Endothelial cell of umbilical vein (primary cell): ENCODE results near the gene PLEKHG3. TPM values are rescaled to one million over a fixed set of nuclear protein-coding genes. Genes with fewer than 3 reads are reported as not detected.

Experiments used
- BruUV-seq: library from RNA; stranded (reverse); fragments of 400-500 nt; replicated peaks from 2 replicates; lab custom pipeline; 2021; lab: Mats Ljungman, UMichigan
- CTCF ChIA-PET: fragments of 300-600, 350-600 bp; sonication (Branson Sonifier 250); formaldehyde crosslinking; loops from one replicate; lab custom pipeline; 2021; ENCODE audit warnings: antibody characterized with exemption, inconsistent platforms; lab: Charles Lee
- POLR2A ChIA-PET: fragments of 300-600, 350-600 bp; sonication (Branson Sonifier 250); formaldehyde crosslinking; loops from one replicate; lab custom pipeline; 2021; ENCODE audit warnings: antibody characterized with exemption, inconsistent platforms; lab: Charles Lee
- DNase-seq: peaks from one replicate; pipeline ENCODE4 v3.0.0-alpha.2; 2011; ENCODE audit warnings: low read depth, low spot score
- FAIRE-seq: peaks from 2 replicates; lab custom pipeline; 2011; peaks lifted over from hg19 to GRCh38; lab: Jason Lieb, UNC
- H2AFZ ChIP-seq: 2 replicates; pipeline ENCODE4 v1.6.0; 2012; ENCODE audit warnings: low read depth, low read length, control low read depth, inconsistent platforms
- H3K27ac ChIP-seq: 2 replicates; pipeline ENCODE4 v1.5.1; 2011; ENCODE audit warnings: low read depth, mild to moderate bottlenecking, control low read depth, low read length, moderate library complexity; ENCODE audit not compliant: insufficient read depth
- H3K27me3 ChIP-seq, 2 experiments: 2 replicates each; pipeline versions ENCODE4 v1.6.0 to v1.6.1; 2011; ENCODE audit warnings: low read length in 2 of 2, mixed read lengths in 1 of 2; ENCODE audit not compliant: control insufficient read depth in 2 of 2, insufficient read depth in 2 of 2
- H3K36me3 ChIP-seq, 2 experiments: 2 replicates in 1 of 2; 3 replicates in 1 of 2; pipeline ENCODE4 v1.5.1; 2011; ENCODE audit warnings: low read length in 2 of 2, mild to moderate bottlenecking in 1 of 2, moderate library complexity in 1 of 2; ENCODE audit not compliant: control insufficient read depth in 2 of 2, insufficient read depth in 2 of 2; ENCODE audit errors: extremely low read depth in 1 of 2
- H3K4me1 ChIP-seq: 3 replicates; pipeline ENCODE4 v1.5.1; 2011; ENCODE audit warnings: mild to moderate bottlenecking, low read length; ENCODE audit not compliant: control insufficient read depth, insufficient read depth; ENCODE audit errors: extremely low read depth
- H3K4me2 ChIP-seq: 2 replicates; pipeline ENCODE4 v1.6.1; 2011; ENCODE audit warnings: low read length, control low read depth, mixed read lengths; ENCODE audit not compliant: insufficient read depth
- H3K4me3 ChIP-seq, 3 experiments: fragments of 200-600 bp in 1 of 3; sonication (generic), shearing (Covaris generic) in 1 of 3; replicated peaks in 1 of 3; 2 replicates each; pipeline ENCODE4 v1.5.1; 2011 to 2016; ENCODE audit warnings: control low read depth in 3 of 3, low read length in 3 of 3, mild to moderate bottlenecking in 2 of 3, inconsistent platforms in 1 of 3, low read depth in 1 of 3, moderate library complexity in 1 of 3; ENCODE audit not compliant: insufficient read depth in 1 of 3
- H3K79me2 ChIP-seq: 2 replicates; pipeline ENCODE4 v1.6.0; 2012; ENCODE audit warnings: low read length, inconsistent platforms; ENCODE audit not compliant: control insufficient read depth, insufficient read depth
- H3K9ac ChIP-seq: replicated peaks from 2 replicates; pipeline ENCODE3; 2011; ENCODE audit warnings: low read length, control low read depth; ENCODE audit not compliant: insufficient read depth; ENCODE audit errors: extremely low read depth
- H3K9me1 ChIP-seq: replicated peaks from 3 replicates; pipeline ENCODE4 v1.6.0; 2011; ENCODE audit warnings: mild to moderate bottlenecking, low read length; ENCODE audit not compliant: control insufficient read depth, insufficient read depth; ENCODE audit errors: extremely low read depth
- H3K9me3 ChIP-seq: replicated peaks from 2 replicates; pipeline ENCODE4 v1.5.1; 2012; ENCODE audit warnings: low read length, inconsistent platforms; ENCODE audit not compliant: control insufficient read depth, insufficient read depth
- H4K20me1 ChIP-seq: replicated peaks from 2 replicates; pipeline ENCODE3; 2011; ENCODE audit warnings: mild to moderate bottlenecking, low read length; ENCODE audit not compliant: control insufficient read depth, insufficient read depth; ENCODE audit errors: extremely low read depth
- EZH2 ChIP-seq: IDR thresholded peaks from 2 replicates; pipeline ENCODE4 v1.6.1; 2012; ENCODE audit warnings: borderline replicate concordance, low read depth, mild to moderate bottlenecking, moderate library complexity, low read length, inconsistent platforms; ENCODE audit not compliant: severe bottlenecking
- FOS ChIP-seq: IDR thresholded peaks from 2 replicates; pipeline ENCODE4 v1.6.1; 2011; ENCODE audit warnings: mild to moderate bottlenecking, low read length, moderate library complexity, borderline replicate concordance; ENCODE audit not compliant: insufficient read depth
- GATA2 ChIP-seq: IDR thresholded peaks from 2 replicates; pipeline ENCODE4 v1.7.0; 2011; ENCODE audit warnings: low read depth, mild to moderate bottlenecking, moderate library complexity, mixed read lengths, low read length; ENCODE audit not compliant: insufficient read length, insufficient read depth
- JUN ChIP-seq: IDR thresholded peaks from 2 replicates; pipeline ENCODE4 v1.6.1; 2011; ENCODE audit warnings: borderline replicate concordance, low read depth; ENCODE audit not compliant: insufficient read length, insufficient read depth
- MYC ChIP-seq: IDR thresholded peaks from one replicate; pipeline ENCODE4 v1.6.1; 2011; ENCODE audit warnings: mild to moderate bottlenecking, low read depth, low read length
- POLR2A ChIP-seq: IDR thresholded peaks from 2 replicates; pipeline ENCODE4 v1.6.1; 2012; ENCODE audit warnings: low read depth, mild to moderate bottlenecking, control low read depth, low read length
- POLR2AphosphoS5 ChIP-seq: IDR thresholded peaks from 2 replicates; pipeline ENCODE4 v1.6.1; 2012; ENCODE audit warnings: low read depth, mild to moderate bottlenecking, control low read depth, low read length, moderate library complexity; ENCODE audit not compliant: insufficient read depth
- dilution Hi-C: fragments of 300-500 bp; cut with MboI; formaldehyde crosslinking; loops from one replicate; pipeline ENCODE4 v1.15.0; 2019; ENCODE audit warnings: low sequenced_read_pairs; ENCODE audit not compliant: extremely low pct_ligation_motif_present
- intact Hi-C: fragments of 100-400 bp; cut with micrococcal nuclease; formaldehyde crosslinking; loops from one replicate; pipeline ENCODE4 v1.10.0; 2022
- polyA plus RNA-seq, 4 experiments: library from polyadenylated mRNA; depleted of rRNA in 3 of 4; stranded (reverse) in 3 of 4; unstranded in 1 of 4; fragments of >200 nt; gene quantifications; 2 replicates each; pipeline versions ENCODE4 v1.2.1 to v1.2.3, GENCODE V29; 2011 to 2012; ENCODE audit warnings: missing spikeins in 1 of 4
- total RNA-seq: library from RNA; stranded (reverse); gene quantifications from 2 replicates; pipeline ENCODE4 v1.2.3, GENCODE V29; 2021
- TF ChIP-seq, protein P1 (sequence below): IDR thresholded peaks from 2 replicates; pipeline ENCODE4 v1.6.1; 2011; ENCODE audit not compliant: insufficient read depth, insufficient read length
- TF ChIP-seq, protein P2 (sequence below), 2 donors: IDR thresholded peaks; 1 replicate in 1 of 2; 2 replicates in 1 of 2; pipeline ENCODE4 v1.5.1; 2011; ENCODE audit warnings: low read length in 2 of 2, mild to moderate bottlenecking in 2 of 2, moderate library complexity in 2 of 2, control low read depth in 1 of 2, inconsistent platforms in 1 of 2, low read depth in 1 of 2; ENCODE audit not compliant: insufficient read depth in 1 of 2; ENCODE audit errors: extremely low read depth in 1 of 2

The PLEKHG3 gene
- total and polyA plus RNA-seq, 2 donors (not counting 3 experiments of a cell fraction or from before 2014, with no cell fraction given) = 6.6 to 8.0 TPM

DNA sequence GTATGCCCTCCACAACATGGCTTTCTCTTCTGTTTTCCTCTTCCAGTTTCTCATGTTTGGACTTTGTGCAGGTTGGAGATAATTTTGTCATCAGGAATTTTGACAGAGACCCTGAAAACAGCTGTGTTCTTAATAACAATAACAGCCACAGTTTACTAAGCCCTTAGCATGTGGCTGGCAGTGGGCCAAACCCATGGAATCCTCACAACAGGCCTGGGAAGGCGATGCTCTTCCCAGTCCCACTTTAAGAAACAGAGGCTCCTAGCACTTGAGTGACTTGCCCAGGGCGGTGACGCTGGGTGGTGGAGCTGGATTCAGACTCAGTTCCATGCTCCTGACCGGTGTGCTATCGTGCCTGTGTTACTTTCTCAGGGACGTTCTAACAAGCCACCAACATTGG is 20.1 kb upstream of the PLEKHG3 start:
- DNase-seq (no peak), FAIRE-seq (no peak)
- Histone ChIP-seq H3K4me2 (no peak overlapping the region), H4K20me1 (no peaks in the 10 kb centered on the region), H3K27ac (no peak overlapping the region), H3K79me2 (no peaks in the 10 kb centered on the region), H3K27me3 (peaks cover 0 to 4% of the 10 kb centered on the region in 2 experiments), H3K9ac (no peak overlapping the region), H2AFZ (no peak overlapping the region), H3K4me3 (no peak overlapping the region), H3K36me3 (no peaks in the 10 kb centered on the region), H3K9me1 (no peaks in the 10 kb centered on the region), H3K4me1 (no peaks in the 10 kb centered on the region), H3K9me3 (no peaks in the 10 kb centered on the region)
- CTCF ChIA-PET = no interaction called here
- no TSS peak for BruUV-seq
- TF ChIP-seq MYC (no peak), FOS (no peak), POLR2A (no peak), EZH2 (no peak), GATA2 (no peak), POLR2AphosphoS5 (no peak), JUN (no peak)
- TF ChIP-seq, protein P1, sequence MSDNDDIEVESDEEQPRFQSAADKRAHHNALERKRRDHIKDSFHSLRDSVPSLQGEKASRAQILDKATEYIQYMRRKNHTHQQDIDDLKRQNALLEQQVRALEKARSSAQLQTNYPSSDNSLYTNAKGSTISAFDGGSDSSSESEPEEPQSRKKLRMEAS = no peak
- TF ChIP-seq, protein P2, sequence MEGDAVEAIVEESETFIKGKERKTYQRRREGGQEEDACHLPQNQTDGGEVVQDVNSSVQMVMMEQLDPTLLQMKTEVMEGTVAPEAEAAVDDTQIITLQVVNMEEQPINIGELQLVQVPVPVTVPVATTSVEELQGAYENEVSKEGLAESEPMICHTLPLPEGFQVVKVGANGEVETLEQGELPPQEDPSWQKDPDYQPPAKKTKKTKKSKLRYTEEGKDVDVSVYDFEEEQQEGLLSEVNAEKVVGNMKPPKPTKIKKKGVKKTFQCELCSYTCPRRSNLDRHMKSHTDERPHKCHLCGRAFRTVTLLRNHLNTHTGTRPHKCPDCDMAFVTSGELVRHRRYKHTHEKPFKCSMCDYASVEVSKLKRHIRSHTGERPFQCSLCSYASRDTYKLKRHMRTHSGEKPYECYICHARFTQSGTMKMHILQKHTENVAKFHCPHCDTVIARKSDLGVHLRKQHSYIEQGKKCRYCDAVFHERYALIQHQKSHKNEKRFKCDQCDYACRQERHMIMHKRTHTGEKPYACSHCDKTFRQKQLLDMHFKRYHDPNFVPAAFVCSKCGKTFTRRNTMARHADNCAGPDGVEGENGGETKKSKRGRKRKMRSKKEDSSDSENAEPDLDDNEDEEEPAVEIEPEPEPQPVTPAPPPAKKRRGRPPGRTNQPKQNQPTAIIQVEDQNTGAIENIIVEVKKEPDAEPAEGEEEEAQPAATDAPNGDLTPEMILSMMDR (IDR thresholded peaks at IDR 0.05; ENCODE audit: extremely low read depth in 1 of 2, insufficient read depth in 1 of 2, low read depth in 1 of 2, low read length in 2 of 2) = no peak
- dilution Hi-C loops = no loop called here
- POLR2A ChIA-PET = no interaction called here
- intact Hi-C loops = no loop called here
